ENCODE data around the gene HEMGN. TPM values are rescaled to one million over a fixed set of nuclear protein-coding genes. Genes with fewer than 3 reads are reported as not detected.

The HEMGN gene
- total and polyA plus RNA-seq, 2 of the 13 experiments (the other 11 are each of a cell fraction or from before 2014, with no cell fraction given), result not detected

GRCh38 chr9:97889941-97890887 is 47.8 kb downstream of the HEMGN start (continued):
- no peak for TF ChIP-seq THAP9 (CRISPR knock-in tag; IDR thresholded peaks at IDR 0.05; ENCODE audit: borderline replicate concordance)
- no peak for TF ChIP-seq KAT8 (CRISPR knock-in tag; IDR thresholded peaks at IDR 0.05)
- TF ChIP-seq STAG1 (CRISPR knock-in tag; IDR thresholded peaks at IDR 0.05), result peak; percentile 28
- no peak for TF ChIP-seq KLF13 (CRISPR knock-in tag; IDR thresholded peaks at IDR 0.05)

GRCh38 chr9:97880336-97880735 is 57.6 kb downstream of the HEMGN start:
- Histone ChIP-seq H3K4me2 (ENCODE audit: low read depth, low read length) (no peak overlapping the region), H3K36me3 (replicated peaks in 1 of 2; ENCODE audit: control insufficient read depth in 1 of 2, insufficient read depth in 2 of 2, low read length in 2 of 2) (no peaks in the 10 kb centered on the region), H4K20me1 (ENCODE audit: insufficient read depth, low read length) (no peaks in the 10 kb centered on the region), H3K27ac (ENCODE audit: extremely low read length, insufficient read depth, low read length) (no peak overlapping the region), H2AFZ (ENCODE audit: low read length) (no peak overlapping the region), H3K9ac (ENCODE audit: insufficient read depth, low read depth, low read length) (no peak overlapping the region), H3K4me3 (replicated peaks in 1 of 3; ENCODE audit: insufficient read depth in 1 of 3, low read depth in 2 of 3, low read length in 3 of 3) (no peak overlapping the region), H3K27me3 (ENCODE audit: control insufficient read depth in 1 of 2, insufficient read depth in 2 of 2, low read length in 2 of 2) (no peaks in the 10 kb centered on the region), H3K79me2 (ENCODE audit: insufficient read depth, low read length) (no peaks in the 10 kb centered on the region), H3K4me1 (ENCODE audit: insufficient read depth, low read length) (peaks cover 15% of the 10 kb centered on the region), H3K9me3 (ENCODE audit: low read length) (no peaks in the 10 kb centered on the region)
- in situ Hi-C loops (cut with HindIII; ENCODE audit: extremely low pct_ligation_motif_present, low pct_unique_long_range_greater_than_20kb), result no loop called here
- ChIA-PET CTCF (ENCODE audit: low intra/inter-chr PET ratio, low total read pairs) (no interaction called here), POLR2A (no interaction called here)
- no peak for ATAC-seq
- BruUV-seq (replicated peaks), result no TSS peak
- no peak for FAIRE-seq
- 6% methylated on average over 4 of the region's 4 CpGs for WGBS (ENCODE audit: low lambda C conversion rate)
- no peak for TF ChIP-seq ELF3 (CRISPR knock-in tag; IDR thresholded peaks at IDR 0.05)
- TF ChIP-seq ZNF496 (CRISPR knock-in tag; IDR thresholded peaks at IDR 0.05; ENCODE audit: insufficient replicate concordance), result no peak
- no peak for TF ChIP-seq ZNF251 (CRISPR knock-in tag; IDR thresholded peaks at IDR 0.05)
- no peak for TF ChIP-seq ZNF354B (CRISPR knock-in tag; IDR thresholded peaks at IDR 0.05)
- TF ChIP-seq EZH2 (conservative IDR thresholded peaks at IDR 0.05; ENCODE audit: low read depth, low read length), result no peak
- intact Hi-C loops (cut with micrococcal nuclease; ENCODE audit: unreplicated experiment), result no loop called here
- no peak for DNase-seq (ENCODE audit: low spot score)

Small RNA genes lying within 50 kb of the gene (small RNA-seq; reads per million reads assigned to genes)
- 0 reads per million in 3 experiments for gene RF00019 (ENCODE audit: insufficient read depth in 2 of 3, insufficient read length in 3 of 3, low read depth in 2 of 3, low replicate concordance in 1 of 3)

Other genes starting within 250 kb of the HEMGN start
- gene XPA, start 240.8 kb downstream of the HEMGN start, total RNA-seq (2016; rRNA removed; fragmentation: Illumina TruSeq; extraction: Trizol), result 12.5 and 15.2 TPM in 2 replicates
- gene XPA, start 240.8 kb downstream of the HEMGN start, polyA plus RNA-seq (2011; rRNA removed), result 2.3 and 2.5 TPM in 2 replicates
- gene FOXE1, start 84.9 kb downstream of the HEMGN start, total RNA-seq (2016; rRNA removed; fragmentation: Illumina TruSeq; extraction: Trizol), result not detected in 2 replicates
- gene FOXE1, start 84.9 kb downstream of the HEMGN start, polyA plus RNA-seq (2011; rRNA removed), result not detected in 2 replicates
- 18.6 and 21.5 TPM in 2 replicates for gene TRMO, start 15.7 kb downstream of the HEMGN start, total RNA-seq (2016; rRNA removed; fragmentation: Illumina TruSeq; extraction: Trizol)
- 8.7 and 10.5 TPM in 2 replicates for gene TRMO, start 15.7 kb downstream of the HEMGN start, polyA plus RNA-seq (2011; rRNA removed)
- gene ANP32B, start 45.2 kb upstream of the HEMGN start, total RNA-seq (2016; rRNA removed; fragmentation: Illumina TruSeq; extraction: Trizol), result 22.1 and 67.0 TPM in 2 replicates
- 30.3 and 37.5 TPM in 2 replicates for gene ANP32B, start 45.2 kb upstream of the HEMGN start, polyA plus RNA-seq (2011; rRNA removed)
- 203 and 266 TPM in 2 replicates for gene NANS, start 118.6 kb upstream of the HEMGN start, total RNA-seq (2016; rRNA removed; fragmentation: Illumina TruSeq; extraction: Trizol)
- 80.9 and 86.9 TPM in 2 replicates for gene NANS, start 118.6 kb upstream of the HEMGN start, polyA plus RNA-seq (2011; rRNA removed)
- 13.0 and 13.8 TPM in 2 replicates for gene TRIM14, start 181.1 kb upstream of the HEMGN start, total RNA-seq (2016; rRNA removed; fragmentation: Illumina TruSeq; extraction: Trizol)
- gene TRIM14, start 181.1 kb upstream of the HEMGN start, polyA plus RNA-seq (2011; rRNA removed), result 9.2 and 10.7 TPM in 2 replicates